ENCODE results near the gene MGAT4B.
"Not testable (repeated sequence)": the region's sequence is repeated elsewhere in the genome, so short reads cannot be mapped to it uniquely, and the experiment has no call there.

Gene MGAT4B

GRCh38 chr5:179794575-179794974 is 12.1 kb downstream of the MGAT4B start:
- DNase-seq (ENCODE audit: low read depth), result no peak

GRCh38 chr5:179794171-179794570 is 12.5 kb downstream of the MGAT4B start:
- no peak for DNase-seq (ENCODE audit: low read depth)

GRCh38 chr5:179793468-179794139 is 13.1 kb downstream of the MGAT4B start, which contains the start of gene LTC4S:
LTC4S (plus strand) TSS chr5:179793986; CDS start chr5:179794081, 95 bp downstream.
- peak; percentile 46 for DNase-seq (ENCODE audit: low read depth)

GRCh38 chr5:179792612-179793467 is 13.8 kb downstream of the MGAT4B start:
- no peak for DNase-seq (ENCODE audit: low read depth)

GRCh38 chr5:179791881-179792611 is 14.6 kb downstream of the MGAT4B start:
- no peak for DNase-seq (ENCODE audit: low read depth)

GRCh38 chr5:179789278-179789677 is 17.4 kb downstream of the MGAT4B start:
- DNase-seq (ENCODE audit: low read depth), result not testable (repeated sequence)

GRCh38 chr5:179788193-179788854 is 18.3 kb downstream of the MGAT4B start:
- no peak for DNase-seq (ENCODE audit: low read depth)

- DNase-seq (ENCODE audit: low read depth), result no peak
Measured at GRCh38 chr5:179786861-179787260, 19.8 kb downstream of the MGAT4B start.

GRCh38 chr5:179783128-179783527 is 23.5 kb downstream of the MGAT4B start:
- DNase-seq (ENCODE audit: low read depth), result no peak

GRCh38 chr5:179781846-179782245 is 24.8 kb downstream of the MGAT4B start:
- no peak for DNase-seq (ENCODE audit: low read depth)

GRCh38 chr5:179780362-179780761 is 26.3 kb downstream of the MGAT4B start:
- DNase-seq (ENCODE audit: low read depth), result no peak

- no peak for DNase-seq (ENCODE audit: low read depth)
Measured at GRCh38 chr5:179779826-179780225, 26.8 kb downstream of the MGAT4B start.

- DNase-seq (ENCODE audit: low read depth), result no peak
Measured at GRCh38 chr5:179778591-179778990, 28.1 kb downstream of the MGAT4B start.

- DNase-seq (ENCODE audit: low read depth), result no peak
Measured at GRCh38 chr5:179777909-179778308, 28.8 kb downstream of the MGAT4B start.

- DNase-seq (ENCODE audit: low read depth), result no peak
Measured at GRCh38 chr5:179777456-179777855, 29.2 kb downstream of the MGAT4B start.

- no peak for DNase-seq (ENCODE audit: low read depth)
Measured at GRCh38 chr5:179776411-179776938, 30.2 kb downstream of the MGAT4B start.

GRCh38 chr5:179774442-179774841 is 32.2 kb downstream of the MGAT4B start:
- DNase-seq (ENCODE audit: low read depth), result no peak

- DNase-seq (ENCODE audit: low read depth), result no peak
Measured at GRCh38 chr5:179773686-179774040, 33.0 kb downstream of the MGAT4B start.

GRCh38 chr5:179772351-179772750 is 34.3 kb downstream of the MGAT4B start:
- DNase-seq (ENCODE audit: low read depth), result no peak

- DNase-seq (ENCODE audit: low read depth), result no peak
Measured at GRCh38 chr5:179771311-179771895, 35.3 kb downstream of the MGAT4B start.

- no peak for DNase-seq (ENCODE audit: low read depth)
Measured at GRCh38 chr5:179769796-179770195, 36.9 kb downstream of the MGAT4B start.

All from activated gamma-delta T cell treated with anti-CD3 and anti-CD28 coated beads, Interleukin-2, amount 50 U/mL, for 16 hours (primary cell).